HepG2 (cell line): ENCODE measurements around the gene GLYATL3. TPM values are rescaled to one million over a fixed set of nuclear protein-coding genes. Genes with fewer than 3 reads are reported as not detected.

Experiments used
- FOSL1 ChIP-seq: sonication (generic); formaldehyde crosslinking; IDR thresholded peaks from 2 replicates; pipeline ENCODE4 v1.9.0; 2021; ENCODE audit warnings: missing genetic modification reagents, borderline replicate concordance
- HMGXB3 ChIP-seq: sonication (generic); formaldehyde crosslinking; IDR thresholded peaks from 2 replicates; pipeline ENCODE4 v1.4.0; 2020; ENCODE audit warnings: missing genetic modification reagents, borderline replicate concordance
- HNF1A ChIP-seq, 2 experiments: sonication (generic) in 1 of 2; formaldehyde crosslinking in 1 of 2; IDR thresholded peaks; 2 replicates each; pipeline versions ENCODE4 v1.4.0 to v1.6.1; 2016 to 2020; ENCODE audit warnings: borderline replicate concordance in 1 of 2, low read depth in 1 of 2, mild to moderate bottlenecking in 1 of 2, missing genetic modification reagents in 1 of 2
- JUN ChIP-seq: sonication (generic); formaldehyde crosslinking; IDR thresholded peaks from 2 replicates; pipeline ENCODE4 v1.4.0; 2020; ENCODE audit warnings: mild to moderate bottlenecking, missing genetic modification reagents
- PCBP2 ChIP-seq: fragments of 200-400 bp; formaldehyde crosslinking; optimal IDR thresholded peaks from 2 replicates; pipeline ENCODE3; 2018; ENCODE audit warnings: low read length, low read depth; ENCODE audit not compliant: poor library complexity, severe bottlenecking
- RERE ChIP-seq: IDR thresholded peaks from 2 replicates; pipeline ENCODE4 v1.6.1; 2016; ENCODE audit warnings: low read depth, missing genetic modification reagents, missing compliant biosample characterization
- RFXAP ChIP-seq: sonication (generic); formaldehyde crosslinking; IDR thresholded peaks from 2 replicates; pipeline ENCODE4 v1.4.0; 2020; ENCODE audit warnings: missing genetic modification reagents, borderline replicate concordance
- SMAD9 ChIP-seq: sonication (generic); formaldehyde crosslinking; IDR thresholded peaks from 2 replicates; pipeline ENCODE4 v1.5.1; 2020; ENCODE audit warnings: mild to moderate bottlenecking, missing genetic modification reagents
- SNRNP70 ChIP-seq: fragments of 200-400 bp; formaldehyde crosslinking; IDR thresholded peaks from 2 replicates; pipeline ENCODE4 v1.6.1; 2017; ENCODE audit warnings: mild to moderate bottlenecking, low read depth, low read length, moderate library complexity
- SP140L ChIP-seq: sonication (generic); formaldehyde crosslinking; IDR thresholded peaks from 2 replicates; pipeline ENCODE4 v1.4.0; 2020; ENCODE audit warnings: missing genetic modification reagents, borderline replicate concordance
- ZNF782 ChIP-seq: sonication (generic); formaldehyde crosslinking; IDR thresholded peaks from 2 replicates; pipeline ENCODE4 v1.4.0; 2020; ENCODE audit warnings: missing genetic modification reagents, mild to moderate bottlenecking, borderline replicate concordance
- polyA plus RNA-seq, 8 experiments: library from polyadenylated mRNA; depleted of rRNA in 3 of 8; stranded (reverse) in 7 of 8; unstranded in 1 of 8; fragments of >200 nt; fragmentation: Illumina TruSeq in 4 of 8; extraction: Trizol in 4 of 8; gene quantifications; 2 replicates each; pipeline versions ENCODE4 v1.2.1 to v1.2.3, GENCODE V29; 2011 to 2016; ENCODE audit warnings: low read depth in 4 of 8, missing spikeins in 1 of 8, mixed read lengths in 1 of 8; ENCODE audit not compliant: insufficient read depth in 1 of 8
- total RNA-seq, 5 experiments: library from RNA; depleted of rRNA; stranded (reverse); fragments of >200 nt; fragmentation: Illumina TruSeq; extraction: Trizol; gene quantifications; 2 replicates each; pipeline ENCODE4 v1.2.3, GENCODE V29; 2016; ENCODE audit warnings: low read depth in 1 of 5

GLYATL3 gene
- total and polyA plus RNA-seq, 2 of the 13 experiments (the other 11 are each of a cell fraction or from before 2014, with no cell fraction given), result 0.05 TPM; not detected in 1

GRCh38 chr6:49513153-49513989 is 13.6 kb downstream of the GLYATL3 start (continued):
- TF ChIP-seq HNF1A (IDR thresholded peaks at IDR 0.05; ENCODE audit: low read depth), result peak; percentile 76
- no peak; the same call in 1 of the 2 replicates for TF ChIP-seq HNF1A (CRISPR knock-in tag; IDR thresholded peaks at IDR 0.05; ENCODE audit: borderline replicate concordance)
- TF ChIP-seq PCBP2, result no peak
- no peak for TF ChIP-seq JUN (CRISPR knock-in tag)
- TF ChIP-seq SMAD9, result no peak
- no peak for TF ChIP-seq RERE (CRISPR knock-in tag)
- no peak for TF ChIP-seq FOSL1 (CRISPR knock-in tag)
- no peak for TF ChIP-seq RFXAP (CRISPR knock-in tag)
- TF ChIP-seq SP140L (CRISPR knock-in tag), result no peak
- no peak for TF ChIP-seq SNRNP70
- TF ChIP-seq ZNF782 (CRISPR knock-in tag), result no peak
- TF ChIP-seq HMGXB3 (CRISPR knock-in tag), result no peak
